Amniotic epithelial cell (primary cell): ENCODE data around the gene USP36.
A peak's percentile ranks its signal among the peaks of the same experiment; 100 is the strongest.

ENCODE experiments used
- DNase-seq: peaks from one replicate; pipeline ENCODE4 v3.0.0-alpha.2; 2010; ENCODE audit warnings: low read depth

USP36 gene

GRCh38 chr17:78815696-78816095 is 24.9 kb downstream of the USP36 start:
- DNase-seq = no peak

- DNase-seq = no peak
Measured at GRCh38 chr17:78812855-78813254, 27.8 kb downstream of the USP36 start.

DNA sequence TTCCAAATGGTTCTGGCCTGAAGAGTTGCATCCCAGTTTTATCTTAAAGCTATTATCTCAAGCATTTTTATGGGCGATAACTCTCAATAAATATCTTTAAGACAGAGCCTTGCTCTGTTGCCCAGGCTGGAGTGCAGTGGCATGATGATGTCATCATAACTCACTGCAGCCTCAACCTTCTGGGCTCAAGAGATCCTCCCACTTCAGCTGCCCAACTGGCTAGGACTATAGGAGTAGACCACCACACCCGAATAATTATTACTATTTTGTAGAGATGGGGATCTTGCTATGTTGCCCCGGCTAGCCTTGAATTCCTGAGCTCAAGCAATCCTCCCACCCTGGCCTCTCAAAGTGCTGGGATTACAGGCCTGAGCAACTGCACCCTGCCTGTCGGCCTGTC is 32.5 kb downstream of the USP36 start:
- DNase-seq = peak; percentile 61

- no peak for DNase-seq
Measured at GRCh38 chr17:78806451-78806850, 34.2 kb downstream of the USP36 start.

DNA sequence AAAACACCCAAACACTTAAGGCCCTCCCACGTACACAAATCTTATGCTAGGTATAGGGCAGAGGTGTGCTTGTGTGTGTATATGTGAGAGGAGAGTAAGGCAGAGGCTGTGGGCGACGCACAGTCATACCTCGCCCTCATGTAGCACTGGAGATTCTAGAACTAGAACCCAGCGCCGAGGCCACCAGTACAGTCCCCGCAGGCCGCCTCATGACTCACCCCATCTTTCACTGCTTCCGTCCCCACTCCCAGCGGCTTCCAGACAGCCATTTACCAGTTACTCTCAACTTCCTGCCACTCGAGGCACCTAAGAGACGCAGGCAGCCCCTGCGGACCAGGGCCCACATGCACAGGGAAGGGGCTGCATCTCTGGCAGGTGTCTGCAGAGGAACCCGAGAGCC is 35.3 kb downstream of the USP36 start:
- DNase-seq = no peak

DNA sequence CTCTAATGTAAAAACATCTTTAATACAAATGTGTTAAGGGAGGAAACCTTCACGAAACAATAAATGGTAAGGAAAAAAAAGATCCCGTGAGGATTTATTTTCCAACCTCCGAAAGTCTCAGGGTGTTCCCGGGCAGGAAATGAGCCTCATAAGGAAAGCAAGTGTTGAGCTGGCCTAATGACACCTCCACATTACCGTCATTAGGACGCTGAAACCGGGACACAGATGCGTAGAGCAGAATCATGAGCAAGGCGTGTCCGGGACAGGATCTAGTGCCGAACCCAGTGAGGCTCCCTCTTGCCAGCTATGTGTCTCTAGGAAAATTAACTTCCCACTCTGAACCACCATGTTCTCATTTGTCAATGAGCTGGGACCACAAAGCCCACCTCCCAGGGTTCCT is 35.8 kb downstream of the USP36 start:
- no peak for DNase-seq

GRCh38 chr17:78803186-78803845 is 37.3 kb downstream of the USP36 start:
- DNase-seq = no peak

DNA sequence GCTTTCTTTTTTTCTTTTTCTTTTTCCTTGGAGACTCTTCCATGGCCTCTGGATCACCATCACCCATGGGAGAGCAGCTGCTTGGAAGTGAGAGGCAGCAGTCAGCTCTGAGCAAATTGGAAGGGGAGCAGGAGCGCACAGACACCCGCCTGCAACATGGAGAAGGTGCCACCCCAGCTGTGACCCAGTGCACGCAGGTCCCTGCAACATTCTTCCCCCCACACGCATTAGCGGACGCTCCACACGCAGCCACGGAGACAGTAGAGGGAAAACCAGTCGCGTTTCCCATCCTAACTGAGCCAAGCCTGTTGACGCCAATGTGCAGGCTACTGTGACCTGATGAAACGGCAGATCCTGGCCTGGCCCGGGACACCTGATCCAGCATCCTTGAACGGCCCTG is 38.2 kb downstream of the USP36 start:
- no peak for DNase-seq

DNA sequence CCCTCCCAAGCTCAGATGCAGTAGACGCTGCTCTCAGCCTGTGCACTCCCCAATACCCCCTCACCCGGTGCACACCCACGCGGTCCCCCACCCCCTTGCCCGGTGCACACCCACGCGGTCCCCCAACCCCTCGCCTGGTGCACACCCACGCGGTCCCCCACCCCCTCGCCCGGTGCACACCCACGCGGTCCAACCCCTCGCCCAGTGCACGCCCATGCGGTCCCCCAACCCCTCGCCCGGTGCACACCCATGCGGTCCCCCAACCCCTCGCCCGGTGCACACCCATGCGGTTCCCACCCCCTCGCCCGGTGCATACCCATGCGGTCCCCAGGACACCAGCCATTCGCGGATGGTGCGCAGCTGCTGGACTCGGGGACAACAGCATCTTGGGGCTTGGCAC is 38.6 kb downstream of the USP36 start:
- no peak for DNase-seq

DNA sequence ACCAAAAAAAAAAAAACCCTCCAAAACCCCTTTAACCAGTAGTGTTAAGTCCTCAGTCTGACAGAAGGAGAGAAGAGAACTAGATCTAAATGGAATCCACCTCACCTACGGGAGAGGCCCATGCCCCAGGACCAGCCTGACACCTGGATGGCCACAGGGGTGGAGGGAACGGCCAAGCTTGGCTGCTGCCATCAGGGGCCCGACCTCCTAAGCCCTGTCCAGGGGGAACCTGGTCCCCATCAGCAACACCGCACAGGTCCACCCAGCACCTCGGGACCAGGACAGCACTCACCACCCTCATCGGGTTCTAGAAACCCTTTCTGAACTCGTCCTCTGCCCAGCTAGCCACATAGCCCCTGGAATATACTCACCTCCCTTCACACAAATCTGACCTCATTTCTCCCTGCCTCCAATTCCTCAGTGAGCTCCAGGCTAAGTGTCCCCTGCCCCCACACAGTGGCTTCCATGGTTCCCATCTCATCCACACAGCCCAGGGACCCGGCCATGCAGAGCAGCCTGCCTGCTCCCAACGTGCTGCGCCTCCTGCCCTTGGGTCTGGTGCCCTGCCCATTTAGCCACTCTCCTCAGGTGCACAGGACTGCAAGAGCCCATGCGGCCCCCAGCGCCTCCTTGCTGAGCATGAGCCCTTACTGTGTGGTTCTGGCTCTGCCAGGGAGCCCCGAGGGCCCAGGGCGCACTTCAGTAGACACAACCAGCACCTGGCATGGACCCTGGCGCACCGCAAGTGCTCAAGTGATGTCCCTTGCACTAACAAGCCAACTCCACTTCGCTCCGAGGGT is 40.3 kb downstream of the USP36 start:
- no peak for DNase-seq

- no peak for DNase-seq
Measured at GRCh38 chr17:78798695-78799559, 41.7 kb downstream of the USP36 start.

DNA sequence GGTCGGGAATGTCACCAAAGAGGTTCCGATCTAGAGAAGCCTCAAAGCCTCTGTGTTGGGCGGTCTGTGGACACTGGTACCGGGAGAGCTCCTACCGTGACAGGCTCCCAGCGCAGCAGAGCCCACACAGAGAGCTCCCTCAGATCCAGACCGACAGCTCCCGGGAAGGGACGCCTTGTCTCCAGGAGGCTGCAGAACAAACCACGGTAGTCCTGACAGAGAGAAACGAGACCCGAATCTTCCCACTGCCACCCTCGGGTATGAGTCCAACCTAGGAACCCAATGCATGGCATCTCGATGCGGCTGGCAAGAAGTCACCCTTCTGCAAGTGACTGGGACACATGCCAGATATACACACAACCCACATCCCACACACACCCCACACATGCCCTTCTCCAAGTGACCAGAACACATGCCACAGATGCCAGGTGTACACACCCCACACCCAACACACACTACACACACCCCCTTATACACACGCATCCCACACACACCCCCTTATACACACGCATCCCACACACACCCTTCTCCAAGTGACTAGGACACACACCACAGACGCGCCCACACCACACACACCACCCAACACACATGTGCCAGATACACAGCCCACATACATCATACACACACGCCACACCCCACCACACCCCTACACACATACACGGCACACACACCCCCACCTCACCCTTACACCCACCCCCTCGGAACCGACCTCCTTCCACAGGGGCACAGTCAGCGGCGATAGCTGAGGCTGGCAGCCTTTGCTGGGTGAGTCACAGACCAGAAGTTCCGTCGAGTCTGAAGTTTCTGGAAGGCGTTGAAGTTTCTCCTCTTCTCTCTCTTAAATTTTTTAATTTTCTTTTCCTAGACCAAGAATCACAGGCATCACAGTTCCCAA is 42.7 kb downstream of the USP36 start:
- no peak for DNase-seq

GRCh38 chr17:78797213-78797612 is 43.4 kb downstream of the USP36 start:
- DNase-seq = no peak

DNA sequence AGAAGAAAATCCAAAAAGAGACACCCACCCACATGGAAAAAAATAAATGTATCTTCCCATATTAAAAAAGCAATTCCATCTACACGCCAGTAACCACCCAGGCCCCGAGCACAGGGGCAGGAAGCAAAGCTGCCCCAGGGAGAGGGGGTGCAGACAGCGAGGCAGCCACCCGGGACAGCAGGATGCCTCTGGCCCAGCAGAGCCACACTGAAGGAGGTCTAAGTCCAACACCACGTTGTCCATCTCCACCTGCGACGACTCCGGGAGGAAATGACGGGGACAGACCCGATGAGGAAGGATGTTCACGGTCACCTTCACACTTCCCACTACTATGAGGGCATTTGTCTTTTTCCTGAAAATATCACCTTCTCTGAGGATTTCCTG is 44.1 kb downstream of the USP36 start:
- DNase-seq = no peak

DNA sequence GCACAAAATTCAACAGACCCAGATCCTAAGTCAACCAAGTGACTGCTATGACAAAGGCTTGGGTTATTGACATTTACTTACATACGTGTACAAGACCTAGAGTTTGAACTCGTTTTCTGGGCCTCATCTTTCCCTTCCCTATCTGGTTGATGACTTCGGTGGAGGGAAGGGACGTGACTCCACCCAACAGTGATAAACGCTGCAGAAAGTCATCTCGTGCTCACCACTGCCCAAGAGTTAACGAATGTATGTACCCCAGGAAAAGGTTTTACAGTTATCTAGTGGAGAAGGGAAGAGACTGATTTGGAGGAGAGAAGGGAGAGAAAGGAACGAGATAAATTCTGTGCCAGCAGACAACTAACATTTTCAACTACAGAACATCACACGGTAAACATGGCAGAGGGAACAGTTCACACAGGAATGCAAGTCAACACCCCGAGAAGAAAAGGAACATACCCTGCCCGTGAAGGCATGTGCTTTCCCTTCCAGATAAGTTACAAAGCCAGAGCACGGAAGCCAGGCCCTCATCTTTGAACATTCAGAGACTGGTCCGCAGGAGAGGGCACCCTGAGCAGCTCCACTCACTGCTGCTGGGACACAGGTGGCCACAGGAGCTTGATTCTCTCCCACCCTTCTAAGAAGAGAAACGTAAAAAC is 44.6 kb downstream of the USP36 start:
- DNase-seq = peak; percentile 16

DNA sequence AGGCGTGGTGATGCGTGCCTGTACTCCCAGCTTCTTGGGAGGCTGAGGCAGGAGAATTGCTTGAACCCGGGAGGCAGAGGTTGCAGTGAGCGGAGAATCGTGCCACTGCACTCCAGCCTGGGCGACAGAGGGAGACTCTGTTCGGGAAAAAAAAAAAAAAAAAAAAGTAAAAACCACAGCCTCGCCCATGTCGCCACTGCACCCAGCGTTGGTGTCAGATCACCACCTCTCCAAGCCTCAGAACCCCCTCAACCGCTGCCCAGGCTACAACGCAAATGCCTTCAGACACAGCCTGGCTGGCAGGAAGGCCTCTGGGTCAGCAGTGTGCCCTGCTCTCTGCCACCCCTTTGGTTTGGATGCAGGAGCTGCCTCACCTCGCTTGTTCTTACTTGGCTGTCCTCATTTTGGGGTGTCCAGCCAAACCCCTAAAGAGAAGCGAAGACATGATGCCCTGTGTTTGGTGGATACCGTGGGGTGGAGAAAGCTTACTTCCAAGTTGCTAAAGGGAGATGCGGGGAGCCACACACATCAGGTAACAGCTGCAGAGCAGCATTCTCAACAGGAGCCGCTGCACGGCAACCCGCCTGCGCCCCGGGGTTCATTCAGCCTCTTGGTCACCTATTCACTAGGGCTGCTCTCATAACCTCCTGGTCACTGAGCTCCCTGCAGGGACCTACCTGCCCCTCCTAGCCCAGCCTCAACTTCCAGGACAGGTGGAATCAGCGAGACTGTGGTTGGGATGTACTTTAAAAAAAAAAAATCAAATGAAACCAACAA is 45.6 kb downstream of the USP36 start:
- DNase-seq = no peak

DNA sequence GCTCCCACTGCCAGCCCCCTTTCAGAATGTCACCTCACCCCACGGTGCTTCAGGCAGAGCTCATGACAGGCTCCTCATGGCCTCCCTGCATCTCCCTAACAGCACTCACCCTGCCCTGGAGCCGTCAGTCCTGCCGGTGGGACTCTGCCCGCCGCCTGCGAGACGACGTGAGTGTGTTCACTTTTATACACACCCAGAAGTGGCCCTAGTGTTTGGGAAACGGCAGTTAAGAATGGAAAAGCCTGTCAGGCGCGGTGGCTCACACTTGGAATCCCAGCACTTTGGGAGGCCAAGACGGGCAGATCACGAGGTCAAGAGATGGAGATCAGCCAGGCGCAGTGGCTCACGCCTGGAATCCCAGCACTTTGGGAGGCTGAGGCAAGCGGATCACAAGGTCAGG is 46.2 kb downstream of the USP36 start:
- no peak for DNase-seq

GRCh38 chr17:78793968-78794367 is 46.6 kb downstream of the USP36 start:
- no peak for DNase-seq

DNA sequence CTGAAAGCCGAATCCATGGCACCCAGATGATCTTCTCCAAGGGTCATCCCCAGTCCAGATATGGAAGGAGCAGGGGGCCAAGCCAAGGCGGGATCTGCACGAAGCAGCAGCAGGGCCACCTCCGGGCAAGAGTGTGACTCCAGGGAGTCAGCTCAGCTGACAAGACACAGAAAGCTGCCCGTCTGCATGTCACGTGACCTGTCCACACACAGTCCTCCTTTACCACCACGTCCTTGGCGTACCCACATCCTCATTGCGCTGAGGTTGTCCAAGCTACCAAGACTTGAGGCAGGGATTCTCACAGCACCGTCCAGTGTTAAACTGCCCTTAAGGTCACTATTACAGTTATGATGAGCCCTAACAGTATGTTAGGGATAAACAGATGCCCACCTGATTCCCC is 47.2 kb downstream of the USP36 start:
- DNase-seq = no peak
